ES-I3 (cell line): Measurements from ENCODE around the gene MUS81.

Experiments used
- H3K36me3 ChIP-seq: 2 replicates; pipeline ENCODE4 v1.6.1; 2013; ENCODE audit warnings: mild to moderate bottlenecking, low read length, control low read depth, moderate library complexity; ENCODE audit not compliant: insufficient read depth
- H3K4me1 ChIP-seq: 2 replicates; pipeline ENCODE4 v1.6.1; 2013; ENCODE audit warnings: mild to moderate bottlenecking, control low read depth, low read length; ENCODE audit not compliant: insufficient read depth
- H3K9ac ChIP-seq: 2 replicates; pipeline ENCODE4 v1.6.1; 2013; ENCODE audit warnings: low read depth, mild to moderate bottlenecking, low read length, moderate library complexity
- H3K9me3 ChIP-seq: 2 replicates; pipeline ENCODE4 v1.6.1; 2013; ENCODE audit warnings: mild to moderate bottlenecking, low read length, moderate library complexity; ENCODE audit not compliant: control insufficient read depth, insufficient read depth

Gene MUS81

DNA sequence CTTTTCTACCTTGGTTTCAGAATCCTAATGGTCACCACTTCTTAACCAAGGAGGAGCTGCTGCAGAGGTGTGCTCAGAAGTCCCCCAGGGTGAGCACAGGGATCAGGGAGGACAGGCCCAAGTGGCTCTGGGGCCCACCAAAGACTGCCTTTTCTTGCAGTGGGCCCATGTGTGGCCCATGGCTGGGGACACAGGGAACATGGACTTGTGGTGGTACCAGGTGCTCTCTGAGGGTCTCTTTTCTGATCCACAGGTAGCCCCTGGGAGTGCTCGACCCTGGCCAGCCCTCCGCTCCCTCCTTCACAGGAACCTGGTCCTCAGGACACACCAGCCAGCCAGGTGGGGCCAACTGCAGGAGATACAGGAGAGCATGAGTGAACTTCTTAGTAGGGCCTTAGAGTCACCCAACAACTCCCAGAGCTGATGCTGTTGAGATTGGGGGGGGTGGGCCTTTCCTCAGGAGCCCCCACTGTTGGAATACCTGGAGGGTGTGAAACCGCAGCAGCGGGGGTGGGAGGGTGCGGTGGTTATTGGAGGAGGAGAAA is 2.0 kb downstream of the MUS81 start:
- Histone ChIP-seq H3K4me1 (no peaks in the 10 kb centered on the region; the same call in 1 of the 2 replicates), H3K9ac (no peak overlapping the region), H3K9me3 (no peaks in the 10 kb centered on the region), H3K36me3 (peaks cover 7% of the 10 kb centered on the region)

DNA sequence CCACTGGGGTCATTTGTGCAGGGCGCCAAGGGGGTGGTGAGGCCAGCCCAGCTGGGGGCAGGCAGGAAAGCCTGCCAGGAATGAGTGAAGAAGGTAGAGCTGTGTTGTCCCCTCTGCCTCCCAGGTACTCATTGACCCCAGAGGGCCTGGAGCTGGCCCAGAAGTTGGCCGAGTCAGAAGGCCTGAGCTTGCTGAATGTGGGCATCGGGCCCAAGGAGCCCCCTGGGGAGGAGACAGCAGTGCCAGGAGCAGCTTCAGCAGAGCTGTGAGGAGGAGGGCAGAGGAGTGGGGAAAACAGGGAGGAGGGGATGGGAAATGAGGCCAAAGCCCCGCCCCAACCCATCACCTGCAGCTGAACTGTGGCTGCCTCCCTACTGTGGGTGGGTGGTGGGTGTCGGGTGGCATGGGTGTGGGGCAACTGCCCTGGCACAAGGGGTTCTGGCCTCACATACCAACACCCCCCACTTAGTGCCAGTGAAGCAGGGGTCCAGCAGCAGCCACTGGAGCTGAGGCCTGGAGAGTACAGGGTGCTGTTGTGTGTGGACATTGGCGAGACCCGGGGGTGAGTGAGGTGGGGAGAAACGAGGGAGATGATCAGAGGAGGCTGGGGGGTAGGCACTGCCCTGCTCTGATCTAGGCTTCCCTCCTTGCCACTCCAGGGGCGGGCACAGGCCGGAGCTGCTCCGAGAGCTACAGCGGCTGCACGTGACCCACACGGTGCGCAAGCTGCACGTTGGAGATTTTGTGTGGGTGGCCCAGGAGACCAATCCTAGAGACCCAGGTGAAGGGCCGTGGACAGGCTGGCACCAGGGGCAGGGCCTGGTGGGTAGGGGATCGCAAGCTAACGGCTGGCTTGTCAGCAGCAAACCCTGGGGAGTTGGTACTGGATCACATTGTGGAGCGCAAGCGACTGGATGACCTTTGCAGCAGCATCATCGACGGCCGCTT is 3.0 kb downstream of the MUS81 start:
- Histone ChIP-seq H3K36me3 (peaks cover 7% of the 10 kb centered on the region), H3K9me3 (no peaks in the 10 kb centered on the region), H3K4me1 (no peaks in the 10 kb centered on the region; the same call in 1 of the 2 replicates), H3K9ac (no peak overlapping the region)

DNA sequence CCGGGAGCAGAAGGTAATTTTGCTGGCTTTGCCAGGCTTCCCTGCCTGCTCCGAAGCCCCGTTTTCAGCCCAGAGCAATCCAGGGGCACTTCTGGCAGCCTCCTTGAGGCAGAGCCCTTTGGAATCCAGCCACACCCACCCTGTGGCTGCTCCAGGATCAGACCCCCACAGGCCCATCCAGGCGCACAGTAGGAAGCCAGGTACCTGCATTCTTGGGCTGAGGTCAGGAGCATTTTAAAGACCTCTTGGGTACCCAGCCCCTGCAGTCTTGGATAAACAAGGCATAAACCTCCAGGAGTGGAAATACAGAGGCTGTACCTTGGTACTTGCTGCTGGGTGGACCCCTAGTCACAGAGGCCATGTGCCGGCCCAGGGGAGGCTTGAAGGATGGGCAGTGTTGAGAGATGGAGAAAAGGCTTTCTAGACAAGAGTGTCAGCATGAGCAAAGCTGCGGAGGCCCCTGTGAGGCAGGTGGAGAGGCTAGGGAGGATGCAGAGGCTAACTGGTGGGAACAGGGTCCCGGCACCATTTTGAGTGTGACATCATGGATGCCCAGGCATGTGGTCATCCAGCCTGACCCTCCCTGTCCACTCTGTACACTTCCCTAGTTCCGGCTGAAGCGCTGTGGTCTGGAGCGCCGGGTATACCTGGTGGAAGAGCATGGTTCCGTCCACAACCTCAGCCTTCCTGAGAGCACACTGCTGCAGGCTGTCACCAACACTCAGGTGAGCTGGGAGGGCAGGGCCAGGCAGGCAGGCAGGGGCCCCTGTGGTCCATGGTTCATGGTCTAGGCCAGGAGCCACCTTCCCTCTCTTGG is 3.9 kb downstream of the MUS81 start:
- Histone ChIP-seq H3K36me3 (peaks cover 8% of the 10 kb centered on the region), H3K9me3 (no peaks in the 10 kb centered on the region), H3K9ac (no peak overlapping the region), H3K4me1 (no peaks in the 10 kb centered on the region; the same call in 1 of the 2 replicates)

DNA sequence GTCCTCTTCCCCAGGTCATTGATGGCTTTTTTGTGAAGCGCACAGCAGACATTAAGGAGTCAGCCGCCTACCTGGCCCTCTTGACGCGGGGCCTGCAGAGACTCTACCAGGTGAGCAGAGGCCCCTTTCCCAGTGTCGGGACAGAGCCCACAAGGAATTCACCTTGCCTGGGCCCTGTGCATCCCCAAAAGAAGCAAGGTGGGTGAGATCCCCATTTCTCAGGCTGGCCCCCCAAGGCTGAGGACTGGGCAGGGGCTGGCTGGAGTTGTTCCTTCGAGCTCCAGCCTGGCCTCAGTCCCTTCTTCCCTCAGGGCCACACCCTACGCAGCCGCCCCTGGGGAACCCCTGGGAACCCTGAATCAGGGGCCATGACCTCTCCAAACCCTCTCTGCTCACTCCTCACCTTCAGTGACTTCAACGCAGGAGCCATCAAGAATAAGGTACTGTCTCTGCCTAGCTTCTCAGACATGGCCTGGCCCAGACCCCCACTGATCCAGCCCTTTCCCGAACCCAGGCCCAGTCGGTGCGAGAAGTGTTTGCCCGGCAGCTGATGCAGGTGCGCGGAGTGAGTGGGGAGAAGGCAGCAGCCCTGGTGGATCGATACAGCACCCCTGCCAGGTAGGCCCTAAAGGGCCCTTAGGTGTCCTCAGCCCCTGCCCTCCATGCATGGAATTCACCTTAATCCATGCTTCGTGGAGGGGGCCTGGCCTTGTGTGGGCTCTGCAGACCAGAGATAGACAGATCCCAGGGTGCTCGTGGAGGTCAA is 4.7 kb downstream of the MUS81 start:
- Histone ChIP-seq H3K4me1 (no peaks in the 10 kb centered on the region; the same call in 1 of the 2 replicates), H3K36me3 (peaks cover 12% of the 10 kb centered on the region), H3K9me3 (no peaks in the 10 kb centered on the region), H3K9ac (no peak overlapping the region)

DNA sequence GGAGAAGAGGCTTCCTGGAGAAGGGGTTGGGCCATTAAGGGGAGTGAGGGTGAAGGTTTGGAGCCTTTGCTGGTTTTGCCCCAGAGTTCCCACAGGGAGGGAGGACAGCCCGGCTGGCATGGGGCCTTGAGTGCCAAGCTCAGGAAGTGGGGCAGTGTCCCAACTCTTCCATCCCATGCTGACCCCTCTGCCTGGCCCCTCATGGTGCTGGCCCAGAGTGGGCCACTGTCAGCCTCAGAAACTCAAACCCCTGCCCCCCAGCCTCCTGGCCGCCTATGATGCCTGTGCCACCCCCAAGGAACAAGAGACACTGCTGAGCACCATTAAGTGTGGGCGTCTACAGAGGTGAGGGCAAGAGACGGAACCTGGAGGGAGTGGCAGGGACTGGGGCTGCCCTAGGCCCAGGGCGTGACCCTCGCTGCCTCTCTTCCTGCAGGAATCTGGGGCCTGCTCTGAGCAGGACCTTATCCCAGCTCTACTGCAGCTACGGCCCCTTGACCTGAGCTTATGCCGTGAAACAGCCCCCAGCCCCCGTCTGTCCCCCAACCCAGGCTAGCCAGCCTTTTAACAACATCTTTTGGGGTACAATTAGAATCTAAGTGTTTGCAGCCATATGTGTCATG is 5.4 kb downstream of the MUS81 start:
- H3K36me3 ChIP-seq, result peaks cover 12% of the 10 kb centered on the region
- no peaks in the 10 kb centered on the region for H3K9me3 ChIP-seq
- H3K9ac ChIP-seq, result no peak overlapping the region
- no peaks in the 10 kb centered on the region; the same call in 1 of the 2 replicates for H3K4me1 ChIP-seq

DNA sequence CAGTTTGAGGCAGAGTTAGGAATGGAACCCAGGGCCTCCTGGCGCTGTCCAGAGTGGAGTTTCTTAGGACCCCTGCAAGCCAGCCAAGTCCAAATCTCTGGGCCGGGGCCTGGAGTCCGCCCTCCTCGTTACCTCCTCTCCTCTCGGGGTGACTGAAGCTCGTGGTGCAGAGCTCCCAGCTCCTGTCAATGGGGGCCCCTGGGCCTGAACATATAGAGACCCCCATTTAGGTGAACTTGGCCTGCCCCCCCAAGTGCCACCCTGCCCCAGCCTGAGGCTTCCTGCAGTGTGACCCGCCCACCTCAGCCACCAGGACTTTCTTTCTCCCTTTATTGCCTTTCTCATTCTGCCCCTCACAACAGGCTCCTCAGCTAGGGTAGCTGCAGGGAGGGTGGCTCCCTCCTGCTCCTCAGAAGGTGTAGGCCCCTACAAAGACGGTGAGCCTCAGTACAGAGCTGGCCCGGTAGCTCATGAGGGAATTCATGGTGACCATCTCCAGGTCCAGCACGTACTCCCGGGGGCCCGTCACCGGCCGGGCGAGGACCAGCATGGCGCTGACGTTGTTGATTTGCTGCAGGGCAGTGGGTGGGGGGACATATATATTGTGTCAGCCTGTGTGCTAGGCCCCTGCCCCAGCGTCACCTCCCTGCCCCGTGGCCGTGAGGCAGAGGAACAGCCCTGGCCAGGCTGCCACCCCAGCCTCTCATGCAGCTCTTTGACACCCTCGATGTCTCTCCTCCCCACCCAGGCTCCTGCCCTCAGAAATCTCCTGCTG is 6.5 kb downstream of the MUS81 start:
- Histone ChIP-seq H3K36me3 (peaks cover 12% of the 10 kb centered on the region; the same call in 1 of the 2 replicates), H3K9me3 (no peaks in the 10 kb centered on the region), H3K4me1 (no peaks in the 10 kb centered on the region), H3K9ac (no peak overlapping the region)

DNA sequence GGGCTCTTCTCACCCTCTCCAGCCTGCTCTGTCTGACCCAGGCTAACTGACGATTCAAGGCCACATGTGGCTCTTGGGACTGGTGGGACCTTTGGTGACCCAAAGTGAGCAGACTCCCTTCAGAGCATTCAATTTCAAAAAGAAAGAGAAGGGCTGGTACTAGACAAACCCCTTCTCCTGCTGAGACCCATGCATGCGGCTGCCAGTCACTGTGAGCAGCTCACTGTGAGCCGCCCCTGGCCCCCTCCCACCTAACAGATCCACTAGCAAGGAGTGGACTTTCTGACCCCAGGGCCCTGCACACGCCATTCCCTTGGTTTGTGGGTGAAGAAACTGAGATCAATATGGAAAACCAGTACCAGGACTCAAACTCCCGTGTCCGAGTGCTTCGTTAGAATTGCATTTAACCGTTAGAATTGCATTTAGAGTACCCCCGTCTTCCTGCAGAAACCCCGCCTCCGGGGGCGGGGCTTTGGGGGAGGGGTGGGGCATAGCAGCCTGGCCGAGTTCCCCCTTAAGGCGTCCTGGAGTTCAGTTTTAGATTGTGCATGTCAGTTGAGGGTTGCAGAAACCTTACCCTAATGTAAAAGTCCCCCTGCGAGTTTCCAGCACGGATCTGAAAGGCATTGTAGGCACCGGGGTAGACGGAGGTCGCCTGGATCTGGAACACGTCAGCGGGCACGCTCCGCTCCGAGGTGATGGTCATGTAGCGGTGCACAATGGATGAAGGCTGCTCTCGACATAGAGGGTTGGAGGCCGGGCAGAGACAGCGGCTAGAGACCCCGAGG is 7.2 kb downstream of the MUS81 start:
- H3K9me3 ChIP-seq, result no peaks in the 10 kb centered on the region
- H3K36me3 ChIP-seq, result peaks cover 12% of the 10 kb centered on the region; the same call in 1 of the 2 replicates
- H3K9ac ChIP-seq, result peak overlapping the region; percentile 46; the same call in 1 of the 2 replicates
- no peaks in the 10 kb centered on the region for H3K4me1 ChIP-seq

DNA sequence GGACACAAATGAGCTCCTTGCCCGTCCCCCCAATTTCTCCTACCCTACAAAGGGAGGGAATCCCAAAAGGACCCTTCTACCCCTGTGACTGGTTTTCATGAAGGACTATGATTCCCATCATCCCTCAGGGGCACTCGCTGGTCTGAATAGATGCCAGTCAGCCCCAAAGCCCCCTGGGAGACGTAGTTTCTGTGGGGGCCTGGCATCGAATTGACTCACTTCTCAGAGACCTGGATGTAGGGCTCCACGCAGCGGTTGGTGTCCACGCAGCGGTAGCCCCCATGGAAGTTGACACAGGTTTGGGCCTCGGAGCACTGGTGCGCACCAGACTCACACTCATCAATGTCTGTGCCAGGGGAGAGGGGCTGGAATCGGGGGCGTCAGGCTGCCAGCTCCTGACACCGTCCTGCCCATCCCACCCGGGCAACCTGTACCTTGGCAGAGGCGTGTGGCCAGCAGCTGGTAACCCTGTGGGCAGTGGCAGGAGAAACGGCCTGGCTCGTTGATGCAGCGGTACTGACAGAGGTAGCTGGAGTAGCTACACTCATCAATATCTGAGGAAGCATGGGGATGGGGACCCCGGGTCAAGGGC is 7.9 kb downstream of the MUS81 start:
- H3K9me3 ChIP-seq, result no peaks in the 10 kb centered on the region
- H3K36me3 ChIP-seq, result peaks cover 12% of the 10 kb centered on the region; the same call in 1 of the 2 replicates
- H3K4me1 ChIP-seq, result no peaks in the 10 kb centered on the region
- peak overlapping the region; percentile 46; the same call in 1 of the 2 replicates for H3K9ac ChIP-seq

DNA sequence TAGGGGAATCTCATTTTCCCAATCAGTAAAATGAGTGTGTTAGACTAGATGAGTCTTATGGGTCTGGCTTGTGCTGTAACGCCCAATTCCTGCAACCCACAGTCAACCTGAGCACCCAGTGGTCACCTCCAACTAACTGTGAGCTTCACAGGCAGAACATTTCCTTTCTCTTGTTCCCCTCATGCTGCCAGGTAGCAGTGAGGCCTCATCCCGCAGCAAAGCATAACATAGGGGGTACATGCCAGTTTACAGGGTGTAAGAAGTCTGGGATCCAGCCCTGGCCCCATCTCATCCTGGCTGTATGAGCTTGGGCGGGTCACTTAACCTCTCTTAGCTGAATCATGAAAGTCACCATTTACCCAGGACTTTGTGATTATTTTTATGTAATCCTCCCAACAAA is 8.7 kb downstream of the MUS81 start:
- H3K9me3 ChIP-seq, result no peaks in the 10 kb centered on the region
- H3K9ac ChIP-seq, result no peak overlapping the region
- H3K4me1 ChIP-seq, result no peaks in the 10 kb centered on the region
- peaks cover 10% of the 10 kb centered on the region; the same call in 1 of the 2 replicates for H3K36me3 ChIP-seq

DNA sequence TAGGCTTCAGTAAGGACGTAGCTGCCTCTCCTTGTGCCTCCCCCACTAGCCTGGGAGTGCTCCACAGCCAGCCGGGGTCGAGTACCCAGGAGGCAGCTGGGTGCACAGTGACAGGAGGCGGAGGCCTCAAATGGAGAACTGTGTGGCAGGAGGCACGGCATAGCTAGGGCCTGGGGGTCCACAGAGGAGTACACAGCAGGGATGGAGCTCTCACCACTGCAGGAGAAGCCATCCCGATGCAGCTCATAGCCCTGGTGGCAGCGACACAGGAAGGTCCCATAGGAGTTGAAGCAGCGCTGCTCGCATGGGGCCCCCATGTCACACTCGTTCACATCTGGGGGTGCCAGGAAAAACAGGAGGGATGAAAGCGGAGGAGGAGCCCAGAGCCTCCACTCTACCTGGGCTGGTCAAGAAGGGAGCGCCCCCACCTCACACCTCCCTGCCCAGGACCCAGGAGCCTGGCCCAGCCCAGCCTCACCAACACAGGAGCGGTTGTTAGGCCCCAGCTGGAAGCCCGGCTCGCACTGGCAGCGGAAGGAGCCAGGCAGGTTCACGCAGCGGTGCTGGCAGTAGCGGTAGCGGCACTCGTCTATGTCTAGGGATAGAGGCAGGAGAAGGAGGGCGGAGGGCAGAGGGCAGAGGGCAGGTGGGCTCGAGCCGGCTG is 9.5 kb downstream of the MUS81 start:
- Histone ChIP-seq H3K9ac (no peak overlapping the region), H3K36me3 (peaks cover 8% of the 10 kb centered on the region; the same call in 1 of the 2 replicates), H3K4me1 (no peaks in the 10 kb centered on the region), H3K9me3 (no peaks in the 10 kb centered on the region)

DNA sequence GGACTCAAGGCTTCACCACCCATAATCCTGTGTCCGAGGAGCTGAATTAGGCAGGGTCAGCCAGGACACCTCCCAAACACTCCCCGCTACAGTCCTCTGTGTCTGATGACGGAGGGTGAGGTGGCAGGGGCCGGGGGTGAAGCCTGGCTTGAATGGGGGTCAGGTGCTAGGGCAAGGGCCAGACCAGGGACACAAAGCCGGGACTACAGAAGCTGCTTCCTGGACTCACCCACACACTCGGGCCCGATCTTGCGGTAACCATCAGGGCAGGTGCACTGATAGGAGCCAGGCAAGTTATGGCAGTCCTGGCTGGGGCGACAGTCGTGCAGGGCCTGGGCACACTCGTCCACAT is 10.1 kb downstream of the MUS81 start:
- H3K9ac ChIP-seq, result no peak overlapping the region
- peaks cover 6% of the 10 kb centered on the region; the same call in 1 of the 2 replicates for H3K36me3 ChIP-seq
- no peaks in the 10 kb centered on the region for H3K4me1 ChIP-seq
- no peaks in the 10 kb centered on the region for H3K9me3 ChIP-seq
